GM12872 (cell line): ENCODE results near the gene RETREG1.

Experiments
- TF ChIP-seq, protein P1 (sequence below): IDR thresholded peaks from 3 replicates; pipeline ENCODE4 v1.5.1; 2011; ENCODE audit warnings: low read depth, mild to moderate bottlenecking, low read length, moderate library complexity; ENCODE audit not compliant: insufficient read depth

RETREG1 gene

GRCh38 chr5:16427587-16427986 is 189.2 kb downstream of the RETREG1 start:
- TF ChIP-seq, protein P1, sequence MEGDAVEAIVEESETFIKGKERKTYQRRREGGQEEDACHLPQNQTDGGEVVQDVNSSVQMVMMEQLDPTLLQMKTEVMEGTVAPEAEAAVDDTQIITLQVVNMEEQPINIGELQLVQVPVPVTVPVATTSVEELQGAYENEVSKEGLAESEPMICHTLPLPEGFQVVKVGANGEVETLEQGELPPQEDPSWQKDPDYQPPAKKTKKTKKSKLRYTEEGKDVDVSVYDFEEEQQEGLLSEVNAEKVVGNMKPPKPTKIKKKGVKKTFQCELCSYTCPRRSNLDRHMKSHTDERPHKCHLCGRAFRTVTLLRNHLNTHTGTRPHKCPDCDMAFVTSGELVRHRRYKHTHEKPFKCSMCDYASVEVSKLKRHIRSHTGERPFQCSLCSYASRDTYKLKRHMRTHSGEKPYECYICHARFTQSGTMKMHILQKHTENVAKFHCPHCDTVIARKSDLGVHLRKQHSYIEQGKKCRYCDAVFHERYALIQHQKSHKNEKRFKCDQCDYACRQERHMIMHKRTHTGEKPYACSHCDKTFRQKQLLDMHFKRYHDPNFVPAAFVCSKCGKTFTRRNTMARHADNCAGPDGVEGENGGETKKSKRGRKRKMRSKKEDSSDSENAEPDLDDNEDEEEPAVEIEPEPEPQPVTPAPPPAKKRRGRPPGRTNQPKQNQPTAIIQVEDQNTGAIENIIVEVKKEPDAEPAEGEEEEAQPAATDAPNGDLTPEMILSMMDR: no peak
